ENCODE data around the gene CHAT.

The CHAT gene

DNA sequence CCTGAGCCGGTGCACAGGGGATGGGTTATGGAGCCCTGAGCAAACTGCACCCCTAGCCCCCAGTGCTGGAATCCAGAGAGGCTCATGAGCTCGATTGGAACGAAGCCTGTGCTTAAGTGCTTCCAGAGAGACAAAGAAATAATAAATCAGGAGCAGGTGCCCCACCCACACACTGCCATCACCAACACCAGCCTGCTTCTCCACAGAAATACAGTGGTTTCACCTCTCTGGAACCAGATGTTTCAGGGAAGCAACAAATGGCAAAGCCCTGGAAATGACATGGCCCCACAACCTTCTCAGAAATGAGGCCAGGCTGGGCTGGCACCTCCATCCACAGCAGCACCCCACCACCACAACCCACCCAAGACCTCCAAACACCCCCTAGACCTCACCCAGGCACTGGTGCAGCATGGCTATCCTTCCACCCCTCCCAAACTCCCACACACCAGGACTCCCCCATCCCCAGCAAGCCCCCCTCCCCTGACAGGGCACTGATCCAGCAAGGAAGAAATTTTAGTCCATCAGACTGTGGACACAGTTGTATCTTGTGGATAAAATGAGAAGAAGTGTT lies 7.8 kb upstream of the CHAT start:
- DNase-seq (ENCODE audit: low read depth, low spot score): no peak
- in situ Hi-C loops (cut with HindIII; ENCODE audit: low sequenced_read_pairs): no loop called here
- TF ChIP-seq, protein P1, sequence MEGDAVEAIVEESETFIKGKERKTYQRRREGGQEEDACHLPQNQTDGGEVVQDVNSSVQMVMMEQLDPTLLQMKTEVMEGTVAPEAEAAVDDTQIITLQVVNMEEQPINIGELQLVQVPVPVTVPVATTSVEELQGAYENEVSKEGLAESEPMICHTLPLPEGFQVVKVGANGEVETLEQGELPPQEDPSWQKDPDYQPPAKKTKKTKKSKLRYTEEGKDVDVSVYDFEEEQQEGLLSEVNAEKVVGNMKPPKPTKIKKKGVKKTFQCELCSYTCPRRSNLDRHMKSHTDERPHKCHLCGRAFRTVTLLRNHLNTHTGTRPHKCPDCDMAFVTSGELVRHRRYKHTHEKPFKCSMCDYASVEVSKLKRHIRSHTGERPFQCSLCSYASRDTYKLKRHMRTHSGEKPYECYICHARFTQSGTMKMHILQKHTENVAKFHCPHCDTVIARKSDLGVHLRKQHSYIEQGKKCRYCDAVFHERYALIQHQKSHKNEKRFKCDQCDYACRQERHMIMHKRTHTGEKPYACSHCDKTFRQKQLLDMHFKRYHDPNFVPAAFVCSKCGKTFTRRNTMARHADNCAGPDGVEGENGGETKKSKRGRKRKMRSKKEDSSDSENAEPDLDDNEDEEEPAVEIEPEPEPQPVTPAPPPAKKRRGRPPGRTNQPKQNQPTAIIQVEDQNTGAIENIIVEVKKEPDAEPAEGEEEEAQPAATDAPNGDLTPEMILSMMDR (IDR thresholded peaks at IDR 0.05; ENCODE audit: low read depth, low read length): no peak
- H3K4me3 ChIP-seq (ENCODE audit: low read depth, low read length): no peak overlapping the region

DNA sequence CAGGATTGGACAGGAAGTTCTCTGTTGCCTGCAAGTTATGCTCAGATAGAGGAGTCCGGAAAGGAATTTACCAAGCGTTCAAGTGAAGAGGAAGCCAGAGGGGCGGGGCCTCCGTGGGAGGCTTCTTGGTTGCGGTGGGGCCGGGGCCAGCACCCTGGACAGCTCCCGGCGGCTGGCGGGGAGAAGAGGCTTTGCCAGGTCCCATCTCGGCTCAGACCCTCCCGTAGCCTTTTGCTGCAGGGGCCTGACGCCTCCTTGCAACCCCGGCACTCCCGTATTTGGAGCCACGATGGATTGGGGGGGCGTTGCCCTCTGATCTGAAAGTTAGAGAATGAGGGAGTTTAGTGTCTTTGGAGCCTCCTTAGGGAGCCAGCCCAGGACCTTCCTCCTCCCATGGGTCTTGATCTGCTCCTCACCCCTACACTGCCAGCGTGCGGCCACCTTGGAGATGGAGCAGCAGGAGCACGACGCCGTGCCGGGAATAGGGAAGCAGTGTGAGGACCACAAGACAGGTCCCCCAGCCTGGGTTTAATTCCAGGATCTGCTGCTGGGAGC lies 6.8 kb upstream of the CHAT start:
- DNase-seq (ENCODE audit: low read depth, low spot score): peak; percentile 79
- TF ChIP-seq, protein P1 (IDR thresholded peaks at IDR 0.05; ENCODE audit: low read depth, low read length): no peak
- no peak overlapping the region for H3K4me3 ChIP-seq (ENCODE audit: low read depth, low read length)
- in situ Hi-C loops (cut with HindIII; ENCODE audit: low sequenced_read_pairs): no loop called here

DNA sequence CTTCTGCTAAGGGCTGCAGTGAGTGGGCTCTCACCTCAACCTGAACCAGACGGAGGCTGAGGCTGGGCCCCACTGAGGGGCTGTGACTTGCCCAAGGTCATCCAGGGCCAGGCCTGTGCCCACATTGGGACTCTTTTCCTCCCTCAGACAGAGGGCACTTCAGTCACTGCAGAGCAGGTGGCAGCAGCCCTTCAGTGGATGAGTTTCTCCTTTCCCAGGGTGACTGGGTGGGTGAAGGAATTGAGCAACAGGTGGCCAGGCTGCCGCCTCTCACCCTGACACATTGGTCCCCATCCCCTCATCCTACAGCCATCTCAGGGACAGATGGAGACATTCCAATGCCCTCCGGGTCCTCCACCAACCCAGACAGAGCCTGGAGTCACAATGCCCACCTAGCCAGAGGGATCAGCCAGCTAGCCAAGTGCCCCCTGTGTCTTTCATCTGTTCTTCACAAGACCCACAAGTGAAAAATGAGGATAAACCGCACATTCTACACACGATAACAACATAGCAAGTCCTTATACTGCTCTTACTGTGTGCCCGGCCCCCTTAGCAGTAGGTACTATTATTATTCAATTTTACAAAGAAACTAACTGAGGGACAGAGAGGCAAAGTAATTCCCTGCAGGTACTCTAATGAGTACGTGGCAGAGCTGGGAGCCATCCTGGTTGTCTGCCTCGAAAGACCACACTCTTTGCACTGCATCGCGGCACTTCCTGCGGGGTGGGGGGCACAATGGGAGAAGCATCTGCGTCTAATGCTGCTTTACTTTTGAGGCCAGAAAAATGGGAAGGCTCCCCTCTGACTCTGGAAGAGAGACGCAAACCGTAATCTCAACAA lies 5.5 kb upstream of the CHAT start:
- H3K4me3 ChIP-seq (ENCODE audit: low read depth, low read length): no peak overlapping the region
- in situ Hi-C loops (cut with HindIII; ENCODE audit: low sequenced_read_pairs): no loop called here
- DNase-seq (ENCODE audit: low read depth, low spot score): no peak
- TF ChIP-seq, protein P1 (IDR thresholded peaks at IDR 0.05; ENCODE audit: low read depth, low read length): no peak

DNA sequence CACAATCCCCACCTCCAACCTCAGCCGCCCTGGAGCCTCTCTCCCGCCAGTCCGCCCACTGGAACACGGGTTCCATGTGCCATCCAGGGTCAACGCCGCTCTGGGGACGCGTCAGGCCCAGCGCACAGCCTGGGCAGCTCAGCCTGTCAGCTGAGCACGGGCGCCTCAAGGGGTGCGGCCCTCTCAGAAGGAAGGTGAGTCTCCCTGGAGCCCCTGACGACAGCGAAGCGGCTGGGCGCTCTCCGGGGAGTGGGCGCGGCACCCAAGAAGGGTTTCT lies 4.9 kb upstream of the CHAT start:
- H3K4me3 ChIP-seq (ENCODE audit: low read depth, low read length): no peak overlapping the region
- TF ChIP-seq, protein P1 (IDR thresholded peaks at IDR 0.05; ENCODE audit: low read depth, low read length): no peak
- in situ Hi-C loops (cut with HindIII; ENCODE audit: low sequenced_read_pairs): no loop called here
- no peak for DNase-seq (ENCODE audit: low read depth, low spot score)

DNA sequence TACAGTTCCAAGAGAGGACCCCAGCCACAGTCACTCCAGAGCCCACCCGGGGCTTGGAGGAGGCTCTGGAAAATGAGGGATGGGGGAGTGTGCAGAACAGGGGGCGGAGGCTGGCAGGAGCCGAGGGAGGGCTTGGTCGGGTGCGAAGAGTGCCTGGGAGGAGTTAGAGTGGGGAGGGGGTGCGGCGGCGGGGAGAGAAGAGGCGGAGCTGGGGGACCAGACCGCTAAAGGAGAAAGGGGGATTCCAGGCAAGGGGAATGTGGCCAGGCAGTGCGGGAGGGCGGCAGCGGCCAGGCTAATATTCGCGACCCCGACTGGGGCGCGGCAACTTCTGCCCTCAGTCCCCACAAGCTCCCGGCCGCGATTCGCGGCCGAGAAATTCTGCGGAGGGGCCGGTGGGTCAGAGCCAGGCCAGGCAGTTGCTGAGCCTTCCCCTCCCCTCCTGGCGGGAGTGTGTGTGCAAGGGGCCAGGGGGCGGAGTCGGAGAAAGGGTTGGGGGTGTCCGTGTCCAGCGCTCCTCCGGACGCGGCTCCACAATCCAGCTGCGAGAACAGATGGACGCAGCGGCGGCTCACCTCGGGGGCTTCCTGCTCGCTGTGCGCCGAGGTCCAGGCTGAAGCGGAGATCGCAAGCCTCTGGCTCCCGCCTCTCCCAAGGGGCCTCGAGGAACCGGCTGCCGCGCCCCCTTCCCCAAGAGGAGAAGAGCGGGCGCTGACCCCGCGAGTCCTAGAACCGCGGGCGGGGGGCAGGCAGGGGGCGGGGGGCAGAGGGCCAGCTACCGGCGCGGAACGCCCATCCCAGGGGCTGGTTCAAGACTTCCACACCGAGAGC lies 4.3 kb upstream of the CHAT start:
- TF ChIP-seq, protein P1 (IDR thresholded peaks at IDR 0.05; ENCODE audit: low read depth, low read length): no peak
- no peak for DNase-seq (ENCODE audit: low read depth, low spot score)
- H3K4me3 ChIP-seq (ENCODE audit: low read depth, low read length): no peak overlapping the region
- in situ Hi-C loops (cut with HindIII; ENCODE audit: low sequenced_read_pairs): no loop called here

DNA sequence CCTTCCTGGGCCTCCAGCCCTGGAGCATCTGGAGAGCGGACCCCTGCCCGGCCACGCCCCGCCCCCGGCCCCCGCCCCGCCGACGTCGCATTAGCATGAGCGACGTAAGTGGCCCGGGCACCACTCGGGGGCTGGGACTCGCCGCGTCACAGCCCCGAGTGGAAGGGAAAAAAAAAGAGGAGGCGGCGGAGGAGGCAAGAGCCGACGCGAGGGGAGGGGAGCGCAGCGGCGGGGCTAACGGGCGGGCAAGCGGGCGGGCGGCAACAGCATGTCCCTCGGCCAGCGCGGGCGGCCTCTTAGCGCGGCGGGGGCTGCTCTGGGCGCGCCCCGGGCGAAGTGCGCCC lies 3.8 kb upstream of the CHAT start, which contains the start of gene SLC18A3:
TSS of gene SLC18A3 (plus strand) at position 197 of the 344 bp plus-strand sequence. CDS start 431 bp downstream, outside the sequence.
- no peak within 1 kb of the TSS for H3K4me3 ChIP-seq (ENCODE audit: low read depth, low read length)
- no peak for DNase-seq (ENCODE audit: low read depth, low spot score)
- TF ChIP-seq, protein P1 (IDR thresholded peaks at IDR 0.05; ENCODE audit: low read depth, low read length): no peak
- in situ Hi-C loops (cut with HindIII; ENCODE audit: low sequenced_read_pairs): no loop called here

Measured in astrocyte of the spinal cord (primary cell).